HG03060 (cell line): ENCODE data around the gene MUC4.
"Not testable (repeated sequence)": the region's sequence is repeated elsewhere in the genome, so short reads cannot be mapped to it uniquely, and the experiment has no call there.

Source experiments
- ATAC-seq: cut with Tn5 transposase; IDR thresholded peaks from one replicate; pipeline ENCODE4 v1.9.1; 2021; ENCODE audit warnings: low read depth, moderate number of reproducible peaks; ENCODE audit not compliant: unreplicated experiment

The MUC4 gene

DNA sequence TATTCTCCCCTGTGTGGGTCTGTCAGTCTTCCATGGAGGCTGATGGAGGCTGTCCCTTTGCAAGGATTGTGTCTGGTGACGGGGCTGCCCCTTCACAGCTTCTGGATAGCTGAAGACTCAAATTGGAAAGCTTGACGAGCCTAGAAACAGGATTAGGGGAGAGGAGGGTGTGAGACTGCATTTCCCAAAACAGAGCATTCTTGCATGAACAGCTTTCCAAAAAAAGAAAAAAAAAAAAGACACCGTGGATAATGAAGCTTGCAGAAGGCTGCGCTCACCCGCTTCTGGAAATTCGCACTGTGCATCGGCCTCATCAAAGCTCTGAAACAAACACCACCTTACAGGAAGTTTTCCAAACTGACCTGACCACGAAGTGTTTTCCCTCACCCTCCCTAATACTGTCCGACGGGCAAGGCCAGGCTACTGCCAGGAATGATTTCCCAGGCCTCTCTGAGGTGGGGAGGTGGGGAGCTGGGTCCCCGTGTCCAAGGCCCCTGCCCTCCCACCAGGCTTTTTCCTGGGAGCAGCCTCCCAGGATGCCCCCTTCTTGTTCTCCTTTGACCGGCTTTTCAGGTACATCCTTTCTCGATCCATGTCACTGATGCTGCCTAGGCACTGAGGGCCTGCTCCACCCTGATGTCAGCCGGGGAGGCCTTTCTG lies 24.9 kb upstream of the MUC4 start:
- no peak for ATAC-seq

- no peak for ATAC-seq
Observed at GRCh38 chr3:195835791-195836190, 24.1 kb upstream of the MUC4 start.

DNA sequence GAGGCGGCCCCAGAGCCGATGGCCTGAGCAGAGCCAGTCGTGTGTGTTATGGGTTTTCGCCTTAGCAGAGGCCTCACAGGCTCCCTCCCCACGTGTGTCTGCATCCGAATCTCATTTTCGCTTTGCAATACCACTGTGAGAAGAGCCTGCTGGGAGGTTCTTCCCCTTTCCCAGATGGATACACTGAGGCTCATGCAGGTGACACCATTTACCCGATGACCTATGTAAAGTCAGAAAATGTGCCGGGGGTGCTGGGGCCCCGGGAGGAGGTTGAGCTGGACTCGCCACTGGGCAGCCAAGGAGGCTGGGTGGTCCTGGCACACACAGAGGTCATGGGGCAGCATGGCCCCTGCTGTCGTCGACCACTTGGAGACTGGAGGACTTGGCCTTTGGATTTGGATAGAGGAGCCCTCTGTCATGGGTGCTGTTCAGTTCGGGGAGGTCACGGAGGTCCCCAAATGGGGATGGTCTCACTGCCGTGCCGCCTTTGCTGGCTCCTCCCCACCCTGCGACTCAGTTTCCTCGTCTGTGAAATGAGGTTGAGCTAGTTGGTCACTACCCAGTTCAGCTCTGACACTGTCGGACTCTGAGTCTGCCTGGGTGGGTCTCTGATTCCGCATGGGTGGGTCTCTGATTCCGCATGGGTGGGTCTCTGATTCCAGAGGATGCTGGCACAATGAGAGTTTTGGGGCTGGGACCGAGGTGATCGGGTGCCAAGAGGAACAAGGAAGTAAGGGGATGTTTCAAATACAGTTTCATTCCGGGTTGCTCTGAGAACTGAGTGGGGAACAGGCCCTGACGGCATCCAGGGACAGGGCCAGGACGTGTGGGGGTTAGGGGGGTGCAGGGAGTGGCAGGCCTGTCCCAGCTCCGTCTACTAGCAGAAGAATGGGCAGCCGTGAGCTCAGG lies 23.2 kb upstream of the MUC4 start:
- no peak for ATAC-seq

DNA sequence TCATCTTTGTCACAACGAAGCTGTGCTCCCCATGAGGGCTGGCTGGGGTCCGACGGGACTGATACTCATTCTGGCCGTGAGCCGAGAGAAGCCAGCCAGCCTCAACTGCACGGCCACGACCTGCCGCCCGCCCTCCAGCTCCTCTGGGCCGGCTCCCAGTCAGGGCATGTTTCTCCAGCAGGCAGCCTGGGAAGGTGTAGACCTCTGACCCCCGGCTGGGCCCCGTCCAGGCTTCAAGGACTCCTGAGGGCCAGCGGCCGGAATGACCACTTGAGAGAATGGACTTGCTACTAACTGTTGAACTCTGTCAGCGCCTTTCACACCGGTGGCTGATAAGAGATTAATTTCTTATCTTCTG lies 18.1 kb upstream of the MUC4 start:
- no peak for ATAC-seq

- ATAC-seq = no peak
Observed at GRCh38 chr3:195828762-195829161, 17.0 kb upstream of the MUC4 start.

DNA sequence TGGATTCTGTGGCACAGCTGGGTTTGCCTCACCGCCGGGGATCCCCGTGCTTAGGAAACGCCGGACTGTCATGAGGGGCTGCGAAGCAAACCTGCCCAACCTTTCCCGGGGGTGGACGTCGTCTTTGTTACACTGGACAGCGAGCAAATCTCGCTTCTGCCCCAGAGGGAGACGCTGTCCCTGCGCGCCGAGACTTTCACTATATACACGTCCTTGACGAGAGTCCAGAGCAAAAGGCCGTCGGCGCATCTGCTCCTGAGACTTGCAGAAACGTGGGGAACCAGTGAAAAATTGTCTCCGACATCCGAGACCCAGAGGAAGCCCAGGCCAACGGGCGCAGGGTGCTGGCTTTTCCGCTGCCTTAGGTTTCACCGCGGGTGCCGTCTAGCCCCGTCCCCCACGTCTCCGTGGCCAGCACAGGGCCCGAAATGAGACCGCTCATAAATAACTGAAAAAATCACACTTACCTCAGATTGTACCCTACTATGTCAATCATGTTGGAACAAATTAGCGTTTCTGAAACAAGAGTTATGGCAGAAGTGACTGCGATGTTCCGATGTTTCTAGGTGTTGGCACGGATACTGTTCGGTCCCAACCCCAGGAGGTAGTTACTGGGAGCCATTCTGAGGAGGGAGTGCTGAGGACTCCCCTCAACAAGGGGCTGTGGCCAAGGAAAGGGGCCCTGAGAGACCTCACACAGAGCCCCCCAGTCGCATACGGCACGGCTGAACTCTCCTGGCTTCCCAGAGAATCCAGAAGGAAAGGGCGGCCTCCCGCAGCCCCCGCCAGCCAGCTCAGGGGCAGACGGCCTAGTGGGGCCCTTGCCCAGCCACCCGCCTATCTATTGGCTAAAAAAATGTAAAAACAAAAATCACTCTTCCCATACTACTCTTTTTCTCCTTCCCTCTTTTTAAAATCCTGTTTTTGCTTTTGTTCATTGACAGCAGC lies 14.4 kb upstream of the MUC4 start:
- no peak for ATAC-seq

GRCh38 chr3:195825191-195825588 lies 13.5 kb upstream of the MUC4 start:
- no peak for ATAC-seq

DNA sequence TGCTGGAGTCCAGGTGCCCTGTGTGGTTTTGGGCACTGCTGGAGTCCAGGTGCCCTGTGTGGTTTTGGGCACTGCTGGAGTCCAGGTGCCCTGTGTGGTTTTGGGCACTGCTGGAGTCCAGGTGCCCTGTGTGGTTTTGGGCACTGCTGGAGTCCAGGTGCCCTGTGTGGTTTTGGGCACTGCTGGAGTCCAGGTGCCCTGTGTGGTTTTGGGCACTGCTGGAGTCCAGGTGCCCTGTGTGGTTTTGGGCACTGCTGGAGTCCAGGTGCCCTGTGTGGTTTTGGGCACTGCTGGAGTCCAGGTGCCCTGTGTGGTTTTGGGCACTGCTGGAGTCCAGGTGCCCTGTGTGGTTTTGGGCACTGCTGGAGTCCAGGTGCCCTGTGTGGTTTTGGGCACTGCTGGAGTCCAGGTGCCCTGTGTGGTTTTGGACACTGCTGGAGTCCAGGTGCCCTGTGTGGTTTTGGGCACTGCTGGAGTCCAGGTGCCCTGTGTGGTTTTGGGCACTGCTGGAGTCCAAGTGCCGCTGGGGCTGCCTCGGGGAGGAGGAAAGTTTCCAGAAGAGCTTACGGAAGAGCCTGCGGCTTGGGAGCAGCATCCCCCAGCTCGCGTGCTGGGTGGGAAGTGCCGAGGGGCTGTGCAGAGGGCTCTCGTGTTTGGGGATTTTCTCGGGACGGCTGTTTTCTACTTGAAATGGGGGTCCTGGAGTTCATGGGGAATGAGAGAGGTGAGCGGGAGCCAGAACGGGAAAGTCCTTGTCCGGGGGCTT lies 12.9 kb upstream of the MUC4 start:
- not testable (repeated sequence) for ATAC-seq

GRCh38 chr3:195823999-195824398 lies 12.3 kb upstream of the MUC4 start:
- no peak for ATAC-seq

DNA sequence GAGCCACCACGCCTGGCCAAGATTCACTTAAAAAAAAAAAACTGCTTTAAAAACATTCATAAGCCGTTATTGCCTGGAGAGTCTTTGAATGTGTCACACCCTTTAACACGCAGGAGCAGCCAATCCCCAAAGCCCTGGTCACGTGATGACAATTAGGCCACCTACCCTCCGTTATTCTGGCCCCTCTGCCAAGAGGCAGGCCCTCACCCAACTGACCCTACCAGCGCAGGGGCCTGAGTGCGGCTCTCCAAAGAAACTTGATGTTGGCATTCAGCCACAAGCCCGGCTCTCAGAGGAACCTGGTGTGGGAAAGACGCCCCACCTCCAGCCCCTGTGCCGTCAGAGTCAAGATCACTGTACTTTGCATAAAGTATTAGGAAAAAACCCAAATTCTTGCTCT lies 11.6 kb upstream of the MUC4 start:
- ATAC-seq = no peak

DNA sequence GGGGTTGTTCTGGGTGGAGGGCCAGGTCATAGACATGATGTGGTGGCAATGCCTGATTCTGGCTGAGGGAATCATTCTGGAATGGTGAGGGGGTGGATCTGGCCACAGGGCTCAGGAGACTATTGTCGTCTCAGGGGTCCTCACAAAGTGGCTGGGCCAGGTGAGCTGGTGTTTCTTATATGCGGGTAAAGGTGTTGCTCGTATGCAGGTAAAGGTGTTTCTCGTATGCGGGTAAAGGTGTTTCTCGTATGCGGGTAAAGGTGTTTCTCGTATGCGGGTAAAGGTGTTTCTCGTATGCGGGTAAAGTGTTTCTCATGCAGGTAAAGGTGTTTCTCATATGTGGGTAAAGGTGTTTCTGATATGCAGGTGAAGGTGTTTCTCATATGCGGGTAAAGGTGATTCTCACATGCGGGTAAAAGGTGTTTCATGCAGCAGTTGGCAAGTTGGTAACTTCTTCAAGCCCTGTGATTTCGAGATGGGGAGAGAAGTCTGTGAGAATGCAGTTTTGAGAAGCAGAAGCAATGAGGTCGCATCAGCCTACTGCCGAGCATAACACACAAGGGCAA lies 10.5 kb upstream of the MUC4 start:
- no peak for ATAC-seq

DNA sequence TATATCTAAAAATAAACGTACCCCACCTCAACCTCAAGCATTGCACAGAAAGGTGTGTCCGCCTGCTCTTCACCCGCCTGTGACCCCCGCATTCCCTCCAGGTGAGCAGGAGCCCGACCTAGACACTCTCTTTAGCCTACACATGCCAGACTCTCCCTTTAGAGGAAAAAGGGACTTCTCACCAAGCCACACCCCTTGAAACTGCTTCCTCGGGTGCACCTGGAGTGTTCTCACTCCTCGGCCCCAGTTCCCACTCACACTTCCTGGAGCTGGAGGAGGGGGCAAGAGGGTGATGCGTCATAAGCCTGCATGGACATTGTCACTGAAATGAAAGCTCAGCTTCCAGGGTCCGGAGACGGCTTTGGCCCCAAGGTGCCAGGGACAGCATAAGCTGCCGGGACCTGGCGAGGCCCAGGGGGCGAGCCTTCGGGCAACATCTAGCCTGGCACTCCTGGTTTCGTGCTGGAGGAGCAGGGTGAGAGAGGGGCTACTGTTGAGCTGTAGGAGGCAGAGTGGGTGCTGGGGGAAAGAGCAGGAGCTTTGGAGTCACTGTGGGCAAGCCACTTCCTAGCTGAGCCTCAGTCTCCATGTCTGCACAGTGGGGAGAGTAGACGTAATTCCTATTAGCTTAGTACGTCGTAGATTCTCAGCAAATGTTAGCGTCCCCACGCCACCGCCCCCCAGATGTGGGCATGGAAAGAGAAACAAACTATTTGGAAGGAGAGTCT lies 9.8 kb upstream of the MUC4 start:
- no peak for ATAC-seq

DNA sequence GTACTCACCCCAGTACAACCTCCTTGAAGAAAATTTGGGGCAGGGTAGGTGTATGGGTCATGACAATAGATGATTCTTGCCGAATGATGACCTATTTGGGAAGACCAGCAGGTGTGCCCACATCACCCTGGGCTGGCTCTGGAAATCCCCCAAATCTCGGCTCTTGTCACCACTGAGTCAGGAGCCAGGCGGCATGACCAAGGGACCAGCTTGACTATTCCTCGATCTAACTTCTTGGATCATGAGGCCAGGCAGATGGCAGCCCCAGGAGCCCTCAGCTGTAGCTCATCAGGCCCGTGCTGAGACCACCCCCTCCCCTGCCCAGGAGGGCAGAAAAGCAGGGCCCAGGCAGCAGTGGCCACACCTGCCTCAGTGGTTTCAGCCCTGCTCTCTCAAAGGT lies 9.2 kb upstream of the MUC4 start:
- no peak for ATAC-seq

- ATAC-seq = no peak
Observed at GRCh38 chr3:195820186-195820585, 8.5 kb upstream of the MUC4 start.

GRCh38 chr3:195818301-195818700 lies 6.6 kb upstream of the MUC4 start:
- no peak for ATAC-seq

DNA sequence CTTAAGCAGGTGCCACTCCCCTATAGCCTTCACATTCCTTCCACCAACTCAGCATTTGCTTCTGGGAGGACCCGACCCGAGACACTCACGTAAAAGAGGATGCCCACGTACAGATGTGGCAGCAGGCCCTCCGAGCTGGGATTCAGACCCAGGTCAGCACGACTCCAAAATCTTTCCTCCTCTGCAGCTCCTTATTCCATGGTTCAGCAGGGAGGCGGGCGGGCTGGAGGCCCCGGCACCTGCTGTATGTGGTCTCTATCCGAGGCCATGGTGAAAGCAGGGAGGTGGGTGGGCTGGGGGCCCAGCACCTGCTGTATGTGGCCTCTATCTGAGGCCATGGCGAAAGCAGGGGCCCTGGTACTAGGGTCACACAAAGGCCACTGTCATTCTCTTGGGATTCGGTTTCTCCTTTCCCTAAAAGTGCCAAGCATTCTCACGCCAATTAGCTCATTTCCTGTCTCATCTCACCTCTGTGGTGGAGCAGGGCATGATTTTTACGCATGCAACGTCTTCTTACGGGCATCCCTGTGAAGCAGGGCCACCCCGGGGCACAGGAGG lies 5.9 kb upstream of the MUC4 start:
- ATAC-seq = no peak

DNA sequence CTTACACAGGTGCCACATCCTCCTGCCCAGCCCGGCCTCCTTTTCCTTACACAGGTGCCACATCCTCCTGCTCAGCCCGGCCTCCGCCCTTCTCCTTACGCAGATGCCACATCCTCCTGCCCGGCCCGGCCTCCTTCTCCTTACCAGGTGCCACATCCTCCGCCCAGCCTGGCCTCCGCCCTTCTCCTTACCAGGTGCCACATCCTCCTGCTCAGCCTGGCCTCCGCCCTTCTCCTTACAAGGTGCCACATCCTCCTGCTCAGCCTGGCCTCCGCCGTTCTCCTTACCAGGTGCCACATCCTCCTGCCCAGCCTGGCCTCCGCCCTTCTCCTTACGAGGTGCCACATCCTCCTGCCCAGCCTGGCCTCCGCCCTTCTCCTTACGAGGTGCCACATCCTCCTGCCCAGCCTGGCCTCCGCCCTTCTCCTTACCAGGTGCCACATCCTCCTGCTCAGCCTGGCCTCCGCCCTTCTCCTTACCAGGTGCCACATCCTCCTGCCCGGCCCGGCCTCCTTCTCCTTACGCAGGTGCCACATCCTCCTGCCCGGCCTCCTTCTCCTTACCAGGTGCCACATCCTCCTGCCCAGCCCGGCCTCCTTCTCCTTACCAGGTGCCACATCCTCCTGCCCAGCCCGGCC lies 4.7 kb upstream of the MUC4 start:
- ATAC-seq = not testable (repeated sequence)

- ATAC-seq = no peak
Observed at GRCh38 chr3:195815169-195815771, 3.5 kb upstream of the MUC4 start.
